ENCODE measurements around the gene SMAD3.

SMAD3 gene

DNA sequence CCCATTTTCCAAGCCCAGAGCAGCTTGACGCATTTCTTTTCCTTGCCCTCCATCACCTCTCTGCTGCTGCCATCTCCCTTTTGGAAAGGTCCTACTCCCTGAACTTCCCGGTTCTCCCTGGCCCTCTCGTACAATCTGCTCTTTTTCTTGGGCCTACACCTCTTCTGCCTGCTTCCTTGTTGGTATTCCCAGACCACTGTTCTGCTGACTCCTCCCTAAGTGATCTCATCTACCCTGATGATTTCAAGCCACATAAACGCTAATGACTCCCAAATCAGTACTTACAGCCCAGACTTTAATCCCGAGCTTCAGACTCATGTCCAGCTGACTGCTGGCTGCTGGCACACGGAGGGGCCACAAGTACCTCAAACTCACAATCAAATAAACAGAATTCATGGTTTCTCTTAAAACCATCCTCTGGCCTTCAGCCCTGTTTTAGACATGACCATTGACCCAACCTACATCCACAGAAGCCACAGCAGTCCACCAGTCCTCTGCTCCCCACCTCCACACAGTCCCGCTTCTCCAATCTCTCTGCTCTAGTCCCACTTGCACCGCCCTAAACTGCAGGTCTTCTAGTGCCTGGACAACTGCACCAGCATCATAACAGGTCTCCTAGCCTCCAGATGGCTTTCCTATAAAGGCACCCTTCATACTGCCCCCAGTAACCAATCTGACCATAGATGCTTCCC lies 131.4 kb downstream of the SMAD3 start (continued):
- no peak for TF ChIP-seq SETDB1 (IDR thresholded peaks at IDR 0.05; ENCODE audit: insufficient read length, low read length)
- no peak for TF ChIP-seq ZNF132 (tag by site-specific recombination; IDR thresholded peaks at IDR 0.05; ENCODE audit: borderline replicate concordance)
- no peak for TF ChIP-seq ZNF510 (tag by site-specific recombination; IDR thresholded peaks at IDR 0.05; ENCODE audit: insufficient replicate concordance)
- no peak for TF ChIP-seq ZNF433 (tag by site-specific recombination; IDR thresholded peaks at IDR 0.05; ENCODE audit: low read depth)
- TF ChIP-seq ZNF302 (tag by site-specific recombination; IDR thresholded peaks at IDR 0.05; ENCODE audit: low read depth) = no peak
- no peak for TF ChIP-seq REPIN1 (tag by site-specific recombination; IDR thresholded peaks at IDR 0.05; ENCODE audit: low read depth)
- no peak for TF ChIP-seq MZF1 (tag by site-specific recombination; IDR thresholded peaks at IDR 0.05; ENCODE audit: borderline replicate concordance)
- 0 out of 2 replicates have a peak, but pooled peaks have one; percentile 18 for TF ChIP-seq MYNN (tag by site-specific recombination; IDR thresholded peaks at IDR 0.05; ENCODE audit: borderline replicate concordance)
- no peak for TF ChIP-seq ZNF777 (tag by site-specific recombination; IDR thresholded peaks at IDR 0.05; ENCODE audit: borderline replicate concordance)
- TF ChIP-seq ZNF423 (tag by site-specific recombination; IDR thresholded peaks at IDR 0.05) = no peak
- peak; percentile 15; the same call in 1 of the 2 replicates for TF ChIP-seq ZBTB48 (tag by site-specific recombination; IDR thresholded peaks at IDR 0.05)
- no peak; the same call in 1 of the 2 replicates for TF ChIP-seq GFI1B (tag by site-specific recombination; IDR thresholded peaks at IDR 0.05)
- TF ChIP-seq ZNF555 (tag by site-specific recombination; conservative IDR thresholded peaks at IDR 0.05) = no peak
- TF ChIP-seq ZNF560 (tag by site-specific recombination; IDR thresholded peaks at IDR 0.05; ENCODE audit: borderline replicate concordance) = no peak
- TF ChIP-seq EGR2 (tag by site-specific recombination; IDR thresholded peaks at IDR 0.05; ENCODE audit: low read depth) = no peak
- peak; percentile 72; the same call in 1 of the 2 replicates for TF ChIP-seq BCL11A (tag by site-specific recombination; IDR thresholded peaks at IDR 0.05; ENCODE audit: low read depth)
- TF ChIP-seq, protein P1, sequence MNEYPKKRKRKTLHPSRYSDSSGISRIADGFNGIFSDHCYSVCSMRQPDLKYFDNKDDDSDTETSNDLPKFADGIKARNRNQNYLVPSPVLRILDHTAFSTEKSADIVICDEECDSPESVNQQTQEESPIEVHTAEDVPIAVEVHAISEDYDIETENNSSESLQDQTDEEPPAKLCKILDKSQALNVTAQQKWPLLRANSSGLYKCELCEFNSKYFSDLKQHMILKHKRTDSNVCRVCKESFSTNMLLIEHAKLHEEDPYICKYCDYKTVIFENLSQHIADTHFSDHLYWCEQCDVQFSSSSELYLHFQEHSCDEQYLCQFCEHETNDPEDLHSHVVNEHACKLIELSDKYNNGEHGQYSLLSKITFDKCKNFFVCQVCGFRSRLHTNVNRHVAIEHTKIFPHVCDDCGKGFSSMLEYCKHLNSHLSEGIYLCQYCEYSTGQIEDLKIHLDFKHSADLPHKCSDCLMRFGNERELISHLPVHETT (tag by site-specific recombination; IDR thresholded peaks at IDR 0.05) = peak; percentile 58
- TF ChIP-seq GLIS2 (tag by site-specific recombination; IDR thresholded peaks at IDR 0.05) = no peak
- no peak for TF ChIP-seq KLF16 (tag by site-specific recombination; IDR thresholded peaks at IDR 0.05)
- TF ChIP-seq ZNF654 (tag by site-specific recombination; IDR thresholded peaks at IDR 0.05; ENCODE audit: low read depth) = no peak
- no peak; the same call in 1 of the 2 replicates for TF ChIP-seq INSM2 (tag by site-specific recombination; IDR thresholded peaks at IDR 0.05)
- TF ChIP-seq ZSCAN18 (tag by site-specific recombination; IDR thresholded peaks at IDR 0.05) = no peak
- peak; percentile 57; the same call in 1 of the 2 replicates for TF ChIP-seq ZXDB (tag by site-specific recombination; IDR thresholded peaks at IDR 0.05)
- peak; percentile 90 for TF ChIP-seq WT1 (tag by site-specific recombination; IDR thresholded peaks at IDR 0.05)
- no peak for TF ChIP-seq KLF7 (tag by site-specific recombination; IDR thresholded peaks at IDR 0.05; ENCODE audit: borderline replicate concordance)
- TF ChIP-seq ZNF146 (tag by site-specific recombination; IDR thresholded peaks at IDR 0.05) = no peak
- no peak for TF ChIP-seq ZNF571 (tag by site-specific recombination; IDR thresholded peaks at IDR 0.05)
- no peak for TF ChIP-seq ZNF416 (tag by site-specific recombination; IDR thresholded peaks at IDR 0.05)
- peak; percentile 61; the same call in 1 of the 2 replicates for TF ChIP-seq ZSCAN30 (tag by site-specific recombination; IDR thresholded peaks at IDR 0.05)
- 0 out of 2 replicates have a peak, but pooled peaks have one; percentile 24 for TF ChIP-seq ZSCAN23 (tag by site-specific recombination; IDR thresholded peaks at IDR 0.05)
